NCI-H1092 (cell line): ENCODE data around the gene AHCYL1.

Source experiments
- DNase-seq: peaks from one replicate; lab custom pipeline; 2025; lab: John Stamatoyannopoulos, UW

AHCYL1 gene

GRCh38 chr1:109976762-109977161, 7.8 kb upstream of the AHCYL1 start:
- DNase-seq: no peak

GRCh38 chr1:109977225-109977624, 7.3 kb upstream of the AHCYL1 start:
- DNase-seq: no peak

- DNase-seq: no peak
Observed at GRCh38 chr1:109977657-109978378, 6.7 kb upstream of the AHCYL1 start.

GRCh38 chr1:109978761-109979488, 5.6 kb upstream of the AHCYL1 start:
- no peak for DNase-seq

- DNase-seq: no peak
Observed at GRCh38 chr1:109979489-109980091, 5.0 kb upstream of the AHCYL1 start.

GRCh38 chr1:109980324-109981003, 4.1 kb upstream of the AHCYL1 start:
- DNase-seq: no peak

GRCh38 chr1:109981004-109981335, 3.6 kb upstream of the AHCYL1 start:
- DNase-seq: no peak

GRCh38 chr1:109983380-109984189, 980 bp upstream of the AHCYL1 start:
- no peak for DNase-seq

GRCh38 chr1:109984190-109984455, 442 bp upstream of the AHCYL1 start:
- DNase-seq: no peak

- no peak for DNase-seq
Observed at GRCh38 chr1:109985247-109986053, 885 bp downstream of the AHCYL1 start.

GRCh38 chr1:109986054-109986444, 1.5 kb downstream of the AHCYL1 start:
- no peak for DNase-seq

GRCh38 chr1:109988349-109988914, 3.9 kb downstream of the AHCYL1 start:
- no peak for DNase-seq

GRCh38 chr1:109989506-109990301, 5.1 kb downstream of the AHCYL1 start:
- DNase-seq: no peak

- DNase-seq: no peak
Observed at GRCh38 chr1:109990302-109990653, 5.7 kb downstream of the AHCYL1 start.

- DNase-seq: no peak
Observed at GRCh38 chr1:109991400-109991925, 6.9 kb downstream of the AHCYL1 start.

GRCh38 chr1:109993885-109994284, 9.3 kb downstream of the AHCYL1 start:
- DNase-seq: no peak

GRCh38 chr1:109994654-109995053, 10.1 kb downstream of the AHCYL1 start:
- no peak for DNase-seq

- no peak for DNase-seq
Observed at GRCh38 chr1:109995536-109995935, 11.0 kb downstream of the AHCYL1 start.

- no peak for DNase-seq
Observed at GRCh38 chr1:109996476-109996875, 11.9 kb downstream of the AHCYL1 start.
